ENCODE results near the gene CC2D1A. TPM values are rescaled to one million over a fixed set of nuclear protein-coding genes. Genes with fewer than 3 reads are reported as not detected.
A peak's percentile ranks its signal among the peaks of the same experiment; 100 is the strongest.

CC2D1A gene
- 35.4 and 42.3 TPM in 2 replicates for total RNA-seq (ENCODE audit: low replicate concordance)
- long read RNA-seq, partial matches to known transcripts, result 0 of 2 reads
- long read RNA-seq, other reads (novel, unspliced or antisense), result 2 of 2 reads

DNA sequence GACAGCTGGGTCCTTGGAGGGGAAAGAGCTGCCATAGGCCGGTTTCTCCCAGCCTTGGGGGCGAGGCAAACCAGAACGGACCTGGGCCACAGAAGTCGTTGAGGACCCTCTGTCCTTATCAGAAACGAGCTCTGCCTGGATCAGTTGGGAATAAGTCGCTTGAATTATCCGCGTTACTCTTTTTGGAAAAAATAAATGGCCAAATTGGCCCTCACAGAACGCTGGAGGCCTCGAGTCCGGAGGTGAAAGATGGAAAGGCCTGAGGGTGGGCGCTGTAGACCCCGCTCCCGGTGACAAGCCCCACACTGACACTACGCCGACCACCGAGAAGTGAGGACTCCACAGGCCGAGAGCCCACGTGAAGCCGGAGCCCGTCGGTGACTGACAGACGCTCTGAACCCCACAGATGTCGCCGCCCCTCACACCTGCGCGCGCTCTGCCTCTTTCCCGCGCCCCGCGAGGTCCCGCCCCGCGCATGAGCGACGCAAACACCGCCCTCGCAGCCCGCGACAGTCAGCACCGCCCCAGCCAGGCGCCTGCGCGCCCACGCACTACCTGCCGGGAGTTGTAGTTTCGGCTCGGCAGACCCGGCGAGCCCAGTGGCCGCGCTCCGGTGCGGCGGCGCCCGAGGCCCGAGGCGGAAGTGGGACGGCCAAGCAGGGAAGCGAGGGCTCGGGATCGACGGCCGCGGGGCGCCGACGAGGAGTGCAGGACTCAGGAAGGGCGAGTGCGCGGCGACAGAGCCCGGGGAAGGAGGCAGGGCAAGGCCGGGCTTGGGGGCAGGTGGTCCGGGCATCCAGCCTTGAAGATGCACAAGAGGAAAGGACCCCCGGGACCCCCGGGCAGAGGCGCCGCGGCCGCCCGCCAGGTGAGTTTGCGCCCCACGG is at the start of gene CC2D1A, which contains the start of gene BRME1:
Gene CC2D1A (plus strand): TSS at position 568 of the 887 bp plus-strand sequence. CDS start 241 bp downstream, at position 809.
Gene BRME1 (minus strand): TSS at position 484 of the 887 bp plus-strand sequence. CDS start 1,225 bp downstream, outside the sequence.
- TF ChIP-seq, protein P1, sequence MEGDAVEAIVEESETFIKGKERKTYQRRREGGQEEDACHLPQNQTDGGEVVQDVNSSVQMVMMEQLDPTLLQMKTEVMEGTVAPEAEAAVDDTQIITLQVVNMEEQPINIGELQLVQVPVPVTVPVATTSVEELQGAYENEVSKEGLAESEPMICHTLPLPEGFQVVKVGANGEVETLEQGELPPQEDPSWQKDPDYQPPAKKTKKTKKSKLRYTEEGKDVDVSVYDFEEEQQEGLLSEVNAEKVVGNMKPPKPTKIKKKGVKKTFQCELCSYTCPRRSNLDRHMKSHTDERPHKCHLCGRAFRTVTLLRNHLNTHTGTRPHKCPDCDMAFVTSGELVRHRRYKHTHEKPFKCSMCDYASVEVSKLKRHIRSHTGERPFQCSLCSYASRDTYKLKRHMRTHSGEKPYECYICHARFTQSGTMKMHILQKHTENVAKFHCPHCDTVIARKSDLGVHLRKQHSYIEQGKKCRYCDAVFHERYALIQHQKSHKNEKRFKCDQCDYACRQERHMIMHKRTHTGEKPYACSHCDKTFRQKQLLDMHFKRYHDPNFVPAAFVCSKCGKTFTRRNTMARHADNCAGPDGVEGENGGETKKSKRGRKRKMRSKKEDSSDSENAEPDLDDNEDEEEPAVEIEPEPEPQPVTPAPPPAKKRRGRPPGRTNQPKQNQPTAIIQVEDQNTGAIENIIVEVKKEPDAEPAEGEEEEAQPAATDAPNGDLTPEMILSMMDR (conservative IDR thresholded peaks at IDR 0.05), result no peak
- peak; percentile 92 for DNase-seq (ENCODE audit: extremely low spot score, unreplicated experiment)
- Mint-ChIP-seq H3K4me1 (ENCODE audit: unreplicated experiment) (no peaks in the 10 kb centered on the region), H3K9me3 (no peaks in the 10 kb centered on the region), H3K27me3 (no peaks in the 10 kb centered on the region), H3K36me3 (no peaks in the 10 kb centered on the region), H3K4me3 (peak within 1 kb of the TSS; percentile 85), H3K27ac (peak within 1 kb of the TSS; percentile 59)

DNA sequence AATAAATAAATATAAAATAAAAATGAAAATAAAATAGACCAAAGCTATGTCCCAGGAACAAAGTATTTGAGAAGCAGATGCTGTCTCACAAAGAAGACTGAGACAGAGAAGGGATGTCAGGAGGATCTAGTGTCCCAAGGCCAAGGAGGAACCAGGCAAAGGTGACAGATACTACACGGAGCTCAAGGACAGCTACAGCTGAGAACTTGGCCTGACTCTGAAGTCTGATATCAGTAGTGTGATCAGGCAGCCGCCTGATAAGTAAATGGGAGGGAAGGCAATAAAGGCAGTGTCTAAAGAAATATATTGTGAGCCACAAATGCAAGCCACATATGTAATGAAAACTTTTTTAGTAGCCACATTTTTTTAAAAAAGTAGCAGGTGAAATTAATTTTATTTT is 49.5 kb upstream of the CC2D1A start:
- Mint-ChIP-seq H3K9me3 (no peaks in the 10 kb centered on the region), H3K4me1 (ENCODE audit: unreplicated experiment) (peaks cover 9% of the 10 kb centered on the region), H3K4me3 (peak overlapping the region; percentile 47), H3K27me3 (no peaks in the 10 kb centered on the region), H3K36me3 (no peaks in the 10 kb centered on the region), H3K27ac (peak overlapping the region; percentile 32)
- TF ChIP-seq, protein P1 (conservative IDR thresholded peaks at IDR 0.05), result no peak
- DNase-seq (ENCODE audit: extremely low spot score, unreplicated experiment), result no peak

DNA sequence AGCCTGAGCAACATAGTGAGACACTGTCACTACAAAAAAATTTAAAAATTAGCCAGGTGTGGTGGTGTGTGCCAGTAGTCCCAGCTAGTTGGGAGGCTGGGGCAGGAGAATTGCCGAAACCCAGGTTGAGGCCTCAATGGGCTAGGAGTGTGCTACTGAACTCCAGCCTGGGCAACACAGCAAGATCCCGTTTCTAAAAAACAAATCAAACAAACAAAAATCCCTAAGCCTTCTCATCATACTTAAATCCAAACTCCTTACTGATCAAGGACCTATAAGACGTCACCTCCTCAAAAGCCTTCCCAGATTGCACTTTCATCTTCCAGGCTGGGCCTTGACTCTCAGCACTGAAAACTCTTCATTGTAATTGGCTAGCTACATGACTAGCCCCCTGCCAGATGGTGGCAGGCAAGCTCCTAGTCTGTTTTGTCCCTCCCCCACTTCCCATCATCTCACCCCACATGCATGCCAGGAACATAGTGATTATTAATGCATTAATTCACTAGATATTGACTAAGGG is 46.6 kb upstream of the CC2D1A start:
- H3K4me3 Mint-ChIP-seq, result no peak overlapping the region
- TF ChIP-seq, protein P1 (conservative IDR thresholded peaks at IDR 0.05), result no peak
- no peaks in the 10 kb centered on the region for H3K9me3 Mint-ChIP-seq
- no peaks in the 10 kb centered on the region for H3K36me3 Mint-ChIP-seq
- H3K4me1 Mint-ChIP-seq (ENCODE audit: unreplicated experiment), result peaks cover 26% of the 10 kb centered on the region
- peak overlapping the region; percentile 33 for H3K27ac Mint-ChIP-seq
- peaks cover 5% of the 10 kb centered on the region for H3K27me3 Mint-ChIP-seq
- no peak for DNase-seq (ENCODE audit: extremely low spot score, unreplicated experiment)

DNA sequence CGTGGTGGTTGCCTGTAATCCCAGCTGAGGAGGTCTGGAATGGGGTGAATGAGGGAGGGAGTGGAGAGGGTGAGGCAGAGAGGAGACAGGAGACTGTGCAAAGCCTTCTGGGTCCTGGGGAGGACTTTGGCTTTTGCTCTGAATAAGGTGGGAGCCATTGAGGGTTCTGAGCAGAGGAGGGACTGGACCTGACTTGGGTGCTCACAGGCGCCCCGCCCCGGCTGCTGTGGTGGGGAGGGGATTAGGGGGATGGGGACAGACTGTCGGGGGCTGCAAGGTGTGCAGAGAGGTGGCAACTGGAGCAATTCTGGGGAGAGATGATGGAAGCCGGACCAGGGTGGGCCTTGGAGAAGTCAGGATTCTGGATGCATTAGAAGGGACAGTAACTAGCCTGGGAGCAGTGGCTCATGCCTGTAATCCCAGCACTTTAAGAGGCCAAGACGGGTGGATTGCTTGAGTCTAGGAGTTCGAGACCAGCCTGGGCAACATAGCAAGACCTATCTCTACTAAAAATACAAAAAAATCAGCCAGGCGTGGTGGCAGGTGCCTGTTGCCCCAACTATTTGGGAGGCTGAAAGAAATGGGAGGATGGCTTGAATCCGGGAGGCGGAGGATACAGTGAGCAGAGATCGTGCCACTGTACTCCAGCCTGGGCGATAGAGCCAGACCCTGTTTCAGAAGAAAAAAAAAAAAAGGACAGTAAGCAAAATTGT is 45.2 kb upstream of the CC2D1A start:
- TF ChIP-seq, protein P1 (conservative IDR thresholded peaks at IDR 0.05), result no peak
- DNase-seq (ENCODE audit: extremely low spot score, unreplicated experiment), result no peak
- Mint-ChIP-seq H3K9me3 (no peaks in the 10 kb centered on the region), H3K4me3 (no peak overlapping the region), H3K4me1 (ENCODE audit: unreplicated experiment) (peaks cover 29% of the 10 kb centered on the region), H3K27me3 (peaks cover 8% of the 10 kb centered on the region), H3K36me3 (no peaks in the 10 kb centered on the region), H3K27ac (no peak overlapping the region)

DNA sequence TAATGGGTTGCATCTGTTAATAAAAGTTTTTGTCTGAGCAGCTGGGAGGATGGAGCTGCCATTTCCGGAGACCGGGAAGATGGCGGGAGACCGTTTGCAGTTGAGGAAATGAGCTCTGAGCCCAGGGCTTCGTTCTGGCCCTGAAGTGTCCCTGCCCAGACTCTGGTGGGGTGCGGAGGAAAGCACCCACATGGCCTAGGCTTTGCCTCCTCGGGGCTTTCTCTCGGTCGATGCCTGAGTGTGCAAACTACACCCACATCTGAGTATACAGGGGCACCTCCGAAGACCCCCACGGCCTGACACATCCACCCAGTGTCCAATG is 44.6 kb upstream of the CC2D1A start:
- no peak overlapping the region for H3K27ac Mint-ChIP-seq

More for the DNA sequence above, 44.6 kb upstream of the CC2D1A start:
- DNase-seq (ENCODE audit: extremely low spot score, unreplicated experiment), result no peak
- TF ChIP-seq, protein P1 (conservative IDR thresholded peaks at IDR 0.05), result no peak
- H3K36me3 Mint-ChIP-seq, result no peaks in the 10 kb centered on the region
- peaks cover 11% of the 10 kb centered on the region for H3K27me3 Mint-ChIP-seq
- peak overlapping the region; percentile 84 for H3K4me3 Mint-ChIP-seq
- H3K4me1 Mint-ChIP-seq (ENCODE audit: unreplicated experiment), result peaks cover 31% of the 10 kb centered on the region
- no peaks in the 10 kb centered on the region for H3K9me3 Mint-ChIP-seq
